HG02970 (cell line): ENCODE measurements around the gene ARHGEF18.
"Not testable (repeated sequence)": the region's sequence is repeated elsewhere in the genome, so short reads cannot be mapped to it uniquely, and the experiment has no call there.

Experiments
- ATAC-seq: cut with Tn5 transposase; IDR thresholded peaks from one replicate; pipeline ENCODE4 v1.9.1; 2021; ENCODE audit warnings: mild to moderate bottlenecking, moderate library complexity, moderate number of reproducible peaks; ENCODE audit not compliant: unreplicated experiment, low FRiP score

The ARHGEF18 gene

DNA sequence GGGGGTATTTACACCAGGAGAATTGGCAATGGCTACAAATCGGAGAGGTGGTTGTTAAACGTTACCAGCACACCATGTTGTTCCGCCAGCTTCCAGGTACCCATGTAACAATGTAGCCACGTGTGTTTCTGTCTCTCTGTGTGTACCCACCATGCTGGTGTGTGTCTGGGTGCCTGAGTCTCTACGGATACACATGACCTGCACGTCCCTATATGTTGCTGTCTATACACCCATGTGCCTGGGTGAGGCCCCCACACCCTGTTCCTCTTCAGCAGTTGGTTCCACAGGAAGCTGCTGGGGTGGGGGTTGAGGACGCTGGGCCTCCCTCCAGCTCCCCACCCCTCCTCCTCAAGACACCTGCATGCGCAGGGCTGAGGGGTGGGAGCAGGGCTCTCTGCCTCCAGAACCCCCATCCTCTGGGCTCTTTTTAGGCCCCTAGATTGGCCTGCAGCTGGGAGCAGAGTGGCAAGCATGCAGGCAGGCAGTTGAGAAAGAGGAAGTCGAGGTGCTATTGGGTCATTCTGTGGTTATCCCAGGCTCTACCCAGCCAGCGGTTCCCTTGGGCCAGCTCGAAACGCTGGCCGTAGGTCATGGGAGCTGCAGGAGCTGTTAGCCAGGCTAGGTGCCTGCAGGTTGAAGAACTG, at the start of gene ARHGEF18:
Gene ARHGEF18 (plus strand): TSS at position 351 of the 644 bp plus-strand sequence. CDS start 13,954 bp downstream, outside the sequence.
- ATAC-seq, result no peak

DNA sequence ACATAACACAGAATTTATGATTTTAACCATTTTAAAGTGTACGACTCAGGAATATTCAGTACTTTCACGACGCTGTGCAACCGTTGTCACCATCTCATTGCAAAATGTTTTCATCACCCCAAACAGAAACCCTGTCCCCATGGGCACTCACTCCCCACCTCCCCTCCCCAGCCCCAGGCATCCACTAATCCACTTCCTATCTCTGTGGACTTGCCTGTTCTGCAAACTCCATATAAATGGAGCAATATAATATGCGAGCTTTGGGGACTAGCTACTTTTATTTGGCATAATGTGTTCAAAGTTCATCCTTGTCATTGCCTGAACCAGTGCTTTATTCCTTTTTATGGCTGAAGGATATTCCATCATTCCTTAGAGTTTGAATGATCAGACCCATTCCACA, 47.2 kb upstream of the ARHGEF18 start:
- no peak for ATAC-seq

DNA sequence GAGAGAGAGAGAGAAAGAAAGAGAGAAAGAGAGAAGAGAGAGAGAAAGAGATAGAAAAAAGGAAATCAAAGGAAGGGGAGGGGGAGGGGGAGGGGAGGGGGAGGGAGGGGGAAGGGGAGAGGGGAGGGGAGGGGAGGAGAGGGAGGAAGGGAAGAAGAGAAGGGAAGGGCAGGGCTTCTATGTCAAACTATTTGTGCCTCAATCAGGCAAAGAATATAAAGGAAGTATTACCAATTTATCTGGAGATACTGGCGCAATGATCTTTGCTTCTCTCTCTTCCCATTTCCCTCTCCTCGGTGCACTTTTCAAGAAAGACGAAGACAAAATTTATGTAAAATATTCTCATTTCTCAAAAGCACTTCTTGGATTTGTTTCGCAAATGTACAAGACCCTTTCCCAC, 45.3 kb upstream of the ARHGEF18 start:
- no peak for ATAC-seq

DNA sequence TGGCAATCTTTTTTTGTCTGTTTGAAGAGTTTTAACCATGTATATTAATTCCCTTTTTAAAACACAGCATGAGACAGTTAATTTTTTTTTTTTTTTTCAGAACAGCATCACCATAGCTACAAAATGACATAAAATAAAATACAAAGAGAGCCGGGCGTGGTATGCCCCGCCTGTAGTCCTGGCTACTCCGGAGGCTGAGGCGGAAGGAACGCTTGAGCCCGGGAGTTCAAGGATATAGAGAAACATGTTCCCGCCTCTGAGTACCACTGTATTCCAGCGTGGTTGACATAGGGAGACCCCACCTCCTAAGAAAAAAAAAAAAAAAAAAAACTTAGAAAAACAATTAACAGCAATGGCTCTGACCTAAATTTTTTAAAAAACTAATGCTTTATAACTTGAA, 44.5 kb upstream of the ARHGEF18 start:
- no peak for ATAC-seq

DNA sequence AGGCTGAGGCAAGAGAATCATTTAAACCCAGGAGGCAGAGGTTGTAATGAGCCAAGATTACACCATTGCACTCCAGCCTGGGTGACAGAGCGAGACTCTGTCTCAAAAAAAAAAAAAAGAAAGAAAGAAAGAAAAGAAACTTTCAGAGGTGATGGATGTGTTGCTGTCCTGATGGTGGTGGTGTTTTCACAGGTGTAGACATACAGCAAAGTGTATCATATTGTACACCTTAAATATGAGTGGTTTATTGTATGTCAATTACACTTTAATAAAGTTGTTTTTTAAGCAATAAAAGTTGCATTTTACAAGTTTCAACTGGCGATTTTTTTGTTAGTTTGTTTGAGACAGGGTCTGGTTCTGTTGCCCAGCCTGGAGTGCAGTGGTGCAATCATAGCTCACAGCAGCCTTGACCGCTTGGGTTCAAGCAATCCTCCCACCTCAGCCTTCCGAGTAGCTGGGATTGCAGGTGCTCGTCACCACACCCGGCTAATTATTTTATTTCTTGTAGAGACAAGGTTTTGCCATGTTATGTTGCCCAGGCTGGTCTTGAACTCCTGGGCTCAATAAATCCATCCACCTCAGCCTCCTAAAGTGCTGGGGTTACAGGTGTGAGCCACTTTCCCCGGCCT, 41.0 kb upstream of the ARHGEF18 start:
- ATAC-seq, result no peak

DNA sequence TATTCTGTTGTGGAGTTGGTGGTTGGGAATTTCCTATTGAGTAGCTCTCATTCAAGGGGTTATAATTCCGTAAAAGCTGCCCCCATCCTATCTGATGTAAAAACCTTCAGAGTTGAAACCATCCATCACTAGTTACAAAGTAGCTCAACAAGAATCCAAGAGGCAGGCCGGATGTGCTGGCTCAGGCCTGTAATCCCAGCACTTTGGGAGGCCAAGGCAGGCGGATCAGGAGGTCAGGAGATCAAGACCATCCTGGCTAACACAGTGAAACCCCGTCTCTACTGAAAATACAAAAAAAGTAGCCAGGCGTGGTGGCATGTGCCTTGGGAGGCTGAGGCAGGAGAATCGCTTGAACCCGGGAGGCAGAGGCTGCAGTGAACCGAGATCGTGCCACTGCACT, 40.4 kb upstream of the ARHGEF18 start:
- not testable (repeated sequence) for ATAC-seq

DNA sequence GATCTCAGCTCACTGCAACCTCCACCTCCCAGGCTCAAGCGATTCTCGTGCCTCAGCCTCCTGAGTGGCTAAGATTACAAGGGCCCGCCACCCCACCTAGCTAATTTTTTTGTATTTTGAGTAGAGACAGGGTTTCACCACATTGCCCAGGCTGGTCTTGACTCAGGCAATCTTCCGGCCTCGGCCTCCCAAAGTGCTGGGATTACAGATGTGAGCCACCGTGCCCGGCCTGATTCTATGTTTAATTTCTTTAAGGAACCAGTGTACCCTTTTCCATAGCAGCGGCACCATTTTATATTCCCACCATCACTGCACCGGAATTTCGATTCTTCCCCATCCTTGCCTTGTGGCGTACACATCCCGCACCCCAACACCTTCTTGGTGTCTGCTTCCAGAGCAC, 36.8 kb upstream of the ARHGEF18 start:
- no peak for ATAC-seq

DNA sequence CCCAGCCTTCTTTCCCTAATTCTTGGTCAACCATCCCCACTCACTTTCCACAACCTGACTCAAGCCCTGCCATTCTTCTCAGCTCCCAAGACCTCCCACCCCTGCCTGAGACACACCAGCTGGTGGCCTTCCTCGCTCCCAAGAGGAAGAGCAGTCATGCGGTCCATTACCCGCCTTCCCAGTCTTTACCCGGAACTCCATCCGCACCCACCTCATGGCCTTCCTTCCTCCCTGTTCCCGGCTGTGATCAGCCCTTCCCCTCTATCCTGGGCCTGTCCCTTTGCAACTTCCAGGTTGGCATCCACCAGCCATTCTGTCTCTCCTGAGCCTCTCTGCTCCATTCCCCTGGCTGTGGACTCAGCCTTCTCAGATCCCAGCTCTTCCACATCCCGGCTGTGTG, 35.9 kb upstream of the ARHGEF18 start:
- no peak for ATAC-seq

DNA sequence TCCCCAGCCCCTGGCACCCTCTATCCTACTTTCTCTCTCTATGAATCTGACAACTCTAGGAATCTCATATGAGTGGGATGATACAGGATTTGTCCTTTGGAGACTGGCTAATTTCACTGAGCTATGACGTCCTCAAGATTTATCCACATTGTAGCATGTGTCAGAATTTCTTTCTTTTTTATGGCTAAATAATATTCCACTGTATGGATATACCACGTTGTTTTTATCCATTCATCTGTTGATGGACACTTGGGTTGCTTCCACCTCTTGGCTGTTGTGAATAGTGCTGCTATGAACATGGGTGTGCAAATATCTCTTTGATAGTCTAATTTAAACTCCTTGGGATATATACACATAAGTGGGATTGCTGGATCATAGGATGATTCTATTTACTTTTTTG, 30.6 kb upstream of the ARHGEF18 start:
- ATAC-seq, result no peak

DNA sequence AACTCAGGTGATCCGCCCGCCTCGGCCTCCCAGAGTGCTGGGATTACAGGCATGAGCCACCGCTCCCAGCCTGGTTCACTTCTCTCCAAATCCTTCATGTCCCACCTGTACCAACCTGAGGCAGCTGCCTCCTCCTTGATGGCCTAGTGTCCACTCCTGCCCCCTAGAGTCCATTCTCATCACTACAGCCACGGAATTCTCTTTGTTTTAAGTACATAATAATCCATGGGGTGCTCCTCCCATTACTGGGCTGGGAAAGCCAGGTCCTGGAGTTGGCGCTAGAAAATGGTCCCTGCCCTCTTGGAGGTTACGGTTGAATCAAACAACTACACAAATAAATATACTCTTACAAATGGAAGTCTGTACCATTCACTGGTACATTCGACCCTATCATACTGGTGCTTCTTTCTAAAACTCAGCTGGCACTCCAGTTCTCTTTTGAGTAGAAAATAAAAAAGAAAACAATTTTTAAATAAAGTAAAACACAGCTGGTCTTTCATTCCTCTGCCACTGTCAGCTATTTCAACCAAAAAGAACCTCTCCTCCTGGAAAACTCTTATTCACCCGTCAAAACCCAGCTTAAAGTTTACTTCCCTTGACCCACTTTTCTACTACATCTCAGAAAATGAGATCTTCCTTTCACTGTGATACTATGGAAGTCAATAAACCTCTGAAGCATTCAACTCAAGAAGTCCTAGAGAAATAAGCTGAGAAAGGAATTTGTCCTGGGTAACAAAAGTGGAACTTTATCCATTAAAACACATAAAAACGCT, 22.4 kb upstream of the ARHGEF18 start:
- no peak for ATAC-seq

DNA sequence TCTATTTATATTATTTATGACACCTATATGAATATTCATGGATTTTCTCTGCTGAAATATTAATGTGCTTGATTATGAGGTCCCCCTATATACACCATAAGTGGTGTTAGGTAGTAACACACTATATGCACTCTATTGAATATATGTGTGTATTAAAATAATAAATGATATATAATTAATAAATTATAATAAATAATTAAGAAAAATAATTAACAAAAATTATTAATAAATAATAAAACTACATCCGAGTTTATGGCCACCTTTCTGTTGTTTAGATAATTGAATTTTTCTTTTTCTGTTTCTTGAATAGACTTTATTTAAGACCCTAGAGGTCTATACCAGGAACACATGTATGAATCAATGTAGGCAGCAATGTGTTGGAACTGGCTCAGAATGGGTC, 20.9 kb upstream of the ARHGEF18 start:
- ATAC-seq, result no peak

DNA sequence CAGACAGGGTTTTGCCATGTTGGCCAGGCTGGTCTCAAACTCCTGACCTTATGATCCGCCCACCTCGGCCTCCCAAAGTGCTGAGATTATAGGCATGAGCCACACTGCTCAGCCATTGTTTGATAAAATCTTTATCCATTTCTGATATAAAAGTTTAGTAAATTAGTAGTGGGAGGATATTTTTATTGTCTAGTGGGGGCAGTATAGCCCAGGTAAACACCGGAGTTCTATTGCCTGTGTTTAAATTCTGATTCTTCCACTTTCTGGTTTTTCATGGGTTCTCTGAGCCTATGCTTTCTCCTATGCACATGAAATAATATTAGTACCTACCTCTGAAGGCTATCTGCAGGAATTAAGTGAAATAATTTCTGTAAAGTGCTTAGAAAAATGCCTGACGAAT, 20.1 kb upstream of the ARHGEF18 start:
- ATAC-seq, result no peak

DNA sequence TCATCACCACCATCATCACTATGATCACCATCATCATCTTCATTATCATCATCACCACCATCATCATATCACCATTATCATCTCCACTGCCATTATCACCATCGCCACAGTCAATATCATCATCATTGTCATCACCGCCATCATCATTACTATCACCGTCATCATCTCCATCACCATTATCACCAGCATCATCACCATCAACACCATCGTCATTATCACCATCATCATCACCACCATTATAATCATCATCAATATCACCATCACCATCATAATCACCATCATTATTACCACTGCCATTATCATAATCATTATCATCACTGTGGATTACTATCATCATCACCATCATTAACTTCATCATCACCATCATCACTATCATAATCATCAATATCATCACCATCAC, 17.3 kb upstream of the ARHGEF18 start:
- ATAC-seq, result no peak

DNA sequence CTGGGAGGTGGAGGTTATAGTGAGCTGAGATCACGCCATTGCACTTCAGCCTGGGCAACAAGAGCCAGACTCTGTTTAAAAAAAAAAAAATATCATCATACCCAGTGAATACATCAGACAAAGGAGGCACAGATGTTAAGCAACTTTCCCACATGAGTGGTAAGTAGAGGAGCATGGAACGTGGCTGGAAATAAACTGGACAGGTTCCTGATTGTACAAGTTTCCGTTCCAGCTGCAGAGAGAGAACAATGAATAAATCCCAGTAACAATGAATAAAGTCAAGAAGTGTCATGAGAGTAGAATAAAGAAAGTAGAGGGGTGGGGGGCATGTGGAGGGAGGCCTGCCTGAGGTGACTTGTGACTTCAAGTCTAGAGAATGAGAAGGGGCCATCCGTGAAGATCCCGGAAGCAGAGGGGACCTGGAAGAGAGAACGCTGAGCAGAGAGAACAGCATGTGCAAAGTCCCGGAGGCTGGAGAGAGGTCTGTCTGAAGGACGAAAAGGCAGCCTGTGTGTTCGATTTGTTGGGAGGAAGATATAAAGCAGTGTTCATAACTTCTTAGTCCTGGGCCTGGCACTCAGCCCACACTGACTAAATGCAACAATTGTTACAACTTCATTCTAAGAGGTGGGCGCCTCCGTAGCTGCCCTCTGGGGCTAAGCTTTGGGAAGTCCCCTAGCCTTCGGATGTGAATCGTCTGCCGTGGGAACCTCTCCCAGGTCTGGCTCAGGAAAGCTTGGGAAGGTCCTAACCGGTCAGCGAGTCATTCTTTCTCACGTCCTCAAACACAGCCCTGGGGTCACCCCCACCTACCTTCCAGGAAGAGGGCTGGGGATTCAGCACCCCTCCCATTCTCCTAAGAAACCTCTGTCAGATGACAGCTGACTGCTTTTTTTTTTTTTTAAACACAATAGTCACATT, 15.3 kb upstream of the ARHGEF18 start:
- ATAC-seq, result no peak

DNA sequence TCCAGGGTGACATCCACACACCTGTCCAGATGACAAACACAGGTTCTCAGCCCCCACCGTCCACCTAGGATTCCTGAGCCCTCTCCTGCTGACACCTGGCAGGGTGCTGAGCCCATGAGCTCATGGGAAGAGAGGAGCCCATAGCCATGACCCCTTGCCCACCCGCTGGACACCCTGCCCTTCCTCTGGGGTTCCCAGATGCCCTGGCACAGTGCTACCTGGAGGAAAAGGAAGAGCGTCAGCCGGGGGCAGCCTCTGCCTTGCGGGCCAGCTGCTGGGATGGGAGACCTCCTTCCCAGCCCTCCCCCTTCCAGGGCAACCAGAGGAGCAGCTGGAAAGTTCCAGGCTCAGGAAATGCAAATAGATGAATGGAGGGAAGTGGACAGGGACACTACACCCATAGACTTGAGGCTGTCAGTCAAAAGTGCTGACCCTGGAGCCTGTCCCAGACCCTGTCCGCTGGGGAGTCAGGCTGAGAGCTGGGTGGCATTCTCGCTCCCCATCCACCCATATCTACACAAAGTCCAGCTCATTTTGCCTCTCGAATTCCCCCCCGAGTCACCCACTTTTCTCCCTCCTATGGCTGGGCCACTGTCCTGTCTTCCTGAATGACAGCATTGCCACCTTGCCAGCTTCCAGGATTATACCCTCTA, 12.3 kb upstream of the ARHGEF18 start:
- ATAC-seq, result no peak

DNA sequence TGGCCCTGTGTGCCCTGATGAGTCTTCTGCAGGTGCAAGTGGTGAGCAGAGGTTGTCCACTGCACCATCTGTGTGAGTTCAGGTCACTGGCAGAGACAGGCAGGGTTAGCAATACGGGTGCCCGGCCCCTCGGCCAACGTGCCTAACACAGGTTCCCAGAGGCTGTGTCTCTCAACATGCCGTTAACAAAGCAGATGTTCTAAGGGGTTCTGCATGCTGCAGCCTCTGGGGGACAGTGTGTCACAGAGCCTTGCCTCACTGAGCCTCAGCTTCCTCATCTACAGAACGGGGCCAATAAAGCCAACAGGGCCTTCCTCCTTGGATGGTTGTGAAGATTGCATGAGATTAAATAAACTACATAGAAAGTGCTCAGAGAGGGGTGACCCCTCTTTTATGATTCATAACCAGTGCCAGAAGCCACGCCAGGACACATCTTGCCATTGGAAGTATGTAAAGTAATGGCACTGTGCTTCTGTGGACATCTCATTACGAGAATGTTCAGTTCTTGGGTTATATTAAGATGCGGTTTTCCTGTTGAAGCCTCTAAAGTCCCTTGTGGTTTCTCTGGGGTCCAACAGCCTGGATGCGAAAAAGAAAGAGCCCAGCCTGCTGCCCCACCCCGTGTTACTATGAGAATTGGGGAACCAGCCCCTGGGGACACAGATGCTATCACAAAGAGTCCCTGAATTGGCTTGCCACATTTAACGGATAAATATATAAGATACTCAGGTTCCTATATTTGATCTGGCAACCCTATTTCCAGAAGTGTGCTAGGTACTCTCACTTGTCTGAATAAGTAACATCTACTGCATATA, 11.2 kb upstream of the ARHGEF18 start:
- ATAC-seq, result peak; percentile 70

DNA sequence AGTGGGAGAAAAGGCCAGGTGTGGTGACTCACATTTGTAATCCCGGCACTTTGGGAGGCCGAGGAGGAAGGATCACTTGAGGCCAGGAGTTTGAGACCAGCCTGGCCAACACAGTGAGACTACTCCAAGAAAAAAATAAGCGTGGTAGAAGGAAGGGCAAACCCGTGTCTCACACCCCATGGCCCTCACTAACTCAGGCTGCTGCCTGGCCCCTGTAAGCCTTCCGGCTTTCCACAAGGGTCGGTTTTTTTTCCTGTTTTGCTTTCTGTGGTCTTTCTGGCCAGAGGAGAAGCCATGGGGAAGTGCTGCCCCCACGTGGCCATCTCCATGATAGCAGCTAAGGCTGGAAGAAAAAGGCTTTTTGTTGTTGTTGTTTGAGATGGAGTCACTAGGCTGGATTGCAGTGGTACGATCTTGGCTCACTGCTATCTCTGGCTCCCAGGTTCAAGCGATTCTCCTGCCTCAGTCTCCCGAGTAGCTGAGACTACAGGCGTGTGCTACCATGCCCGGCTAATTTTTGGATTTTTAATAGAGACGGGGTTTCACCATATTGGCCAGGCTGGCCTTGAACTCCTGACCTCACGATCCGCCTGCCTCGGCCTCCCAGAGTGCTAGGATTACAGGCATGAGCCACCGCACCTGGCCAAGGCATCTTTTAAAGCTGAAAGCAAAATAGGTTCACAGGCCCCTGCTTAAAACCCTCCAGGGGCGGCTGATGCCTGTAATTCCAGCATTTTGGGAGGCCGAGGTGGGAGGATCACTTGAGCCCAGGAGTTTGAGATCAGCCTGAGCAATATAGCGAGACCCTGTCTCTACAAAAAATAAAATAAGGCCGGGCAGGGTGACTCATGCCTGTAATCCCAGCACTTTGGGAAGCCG, 7.5 kb upstream of the ARHGEF18 start:
- no peak for ATAC-seq

DNA sequence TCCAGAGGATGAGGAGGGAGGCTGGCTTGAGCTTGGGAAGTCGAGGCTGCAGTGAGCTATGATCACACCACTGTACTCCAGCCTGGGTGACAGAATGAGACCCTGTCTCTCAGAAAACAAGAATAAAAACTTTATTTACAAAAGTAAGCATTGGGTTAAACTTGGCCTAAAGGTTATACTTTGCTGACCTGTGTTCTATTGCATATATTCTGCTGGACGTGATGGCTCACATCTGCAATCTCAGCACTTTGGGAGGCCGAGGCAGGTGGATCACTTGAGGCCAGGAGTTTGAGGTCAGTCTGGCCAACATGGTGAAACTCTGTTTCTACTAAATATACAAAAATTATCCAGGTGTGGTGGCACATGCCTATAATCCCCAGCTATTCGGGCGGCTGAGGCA, 6.6 kb upstream of the ARHGEF18 start:
- ATAC-seq, result no peak
